ENCODE results near the gene MAGI2. TPM values are rescaled to one million over a fixed set of nuclear protein-coding genes. Genes with fewer than 3 reads are reported as not detected.

Gene MAGI2
- total RNA-seq, 2 experiments from 2014 or later, result 0.03 to 0.17 TPM

DNA sequence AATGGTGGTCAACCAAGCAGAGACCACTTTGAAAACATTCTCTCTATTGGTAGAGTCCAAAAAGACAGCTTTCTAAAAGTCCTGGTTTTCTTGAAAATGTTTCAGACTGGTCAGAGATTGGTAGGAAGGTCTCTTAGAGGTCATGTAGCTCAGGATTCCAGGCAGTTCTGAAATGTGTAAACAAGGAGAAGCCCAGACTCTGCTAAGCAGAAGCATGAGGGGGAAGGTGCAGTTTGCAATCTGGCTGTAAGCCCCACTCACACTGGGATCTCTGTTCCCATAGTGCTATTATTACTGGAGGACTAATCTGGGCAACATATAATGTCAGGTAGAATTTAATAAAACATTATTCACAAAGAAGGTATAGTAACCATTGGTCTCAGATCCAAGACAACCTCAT, 101.1 kb downstream of the MAGI2 start:
- Histone ChIP-seq H3K9me2 (ENCODE audit: insufficient read depth, low read length) (no peaks in the 10 kb centered on the region), H3K4me1 (ENCODE audit: insufficient read depth, low read length, poor library complexity, severe bottlenecking) (no peaks in the 10 kb centered on the region), H3K27ac (ENCODE audit: low read depth, low read length, poor library complexity, severe bottlenecking) (no peak overlapping the region), H3K36me3 (ENCODE audit: insufficient read depth, low read length) (no peaks in the 10 kb centered on the region), H3K9me3 (ENCODE audit: low read length) (no peaks in the 10 kb centered on the region), H3K4me3 (ENCODE audit: low read depth, low read length, poor library complexity, severe bottlenecking) (no peak overlapping the region), H3K4me2 (ENCODE audit: low read length) (no peak overlapping the region), H3K79me2 (ENCODE audit: insufficient read depth, low read depth, low read length) (no peaks in the 10 kb centered on the region), H2AFZ (ENCODE audit: low read length) (no peak overlapping the region), H4K20me1 (ENCODE audit: insufficient read depth, low read length) (no peaks in the 10 kb centered on the region)
- ChIA-PET CTCF (ENCODE audit: unreplicated experiment) (no interaction called here), POLR2A (interaction anchor here (1.1 kb wide), 1 partner anchor 31 kb away, joined by 5 read pairs; no protein-coding TSS in a partner anchor)
- intact Hi-C loops (cut with micrococcal nuclease; ENCODE audit: unreplicated experiment), result no loop called here
- TF ChIP-seq CTCF (conservative IDR thresholded peaks at IDR 0.05; ENCODE audit: low read length) (no peak), EZH2phosphoT487 (IDR thresholded peaks at IDR 0.05; ENCODE audit: borderline replicate concordance, low read depth, low read length) (no peak)
- no TSS peak for BruUV-seq (replicated peaks)
- DNase-seq (ENCODE audit: low spot score), result no peak

- H3K4me2 ChIP-seq (ENCODE audit: low read length), result no peak overlapping the region
- ChIA-PET POLR2A (interaction anchor here (0.6 to 0.7 kb wide), 2 partner anchors 81 to 1502 kb away, joined by 3 read pairs; no protein-coding TSS in a partner anchor), CTCF (ENCODE audit: unreplicated experiment) (no interaction called here)
- no peak overlapping the region for H3K4me3 ChIP-seq (ENCODE audit: low read depth, low read length, poor library complexity, severe bottlenecking)
- no peaks in the 10 kb centered on the region for H3K79me2 ChIP-seq (ENCODE audit: insufficient read depth, low read depth, low read length)
- no peaks in the 10 kb centered on the region for H4K20me1 ChIP-seq (ENCODE audit: insufficient read depth, low read length)
- BruUV-seq (replicated peaks), result no TSS peak
- no peaks in the 10 kb centered on the region for H3K4me1 ChIP-seq (ENCODE audit: insufficient read depth, low read length, poor library complexity, severe bottlenecking)
- DNase-seq (ENCODE audit: low spot score), result no peak
- no peaks in the 10 kb centered on the region for H3K9me2 ChIP-seq (ENCODE audit: insufficient read depth, low read length)
- no peak overlapping the region for H2AFZ ChIP-seq (ENCODE audit: low read length)
- no peaks in the 10 kb centered on the region for H3K36me3 ChIP-seq (ENCODE audit: insufficient read depth, low read length)
- intact Hi-C loops (cut with micrococcal nuclease; ENCODE audit: unreplicated experiment), result no loop called here
- no peak overlapping the region for H3K27ac ChIP-seq (ENCODE audit: low read depth, low read length, poor library complexity, severe bottlenecking)
- no peaks in the 10 kb centered on the region for H3K9me3 ChIP-seq (ENCODE audit: low read length)
- TF ChIP-seq CTCF (conservative IDR thresholded peaks at IDR 0.05; ENCODE audit: low read length) (no peak), EZH2phosphoT487 (IDR thresholded peaks at IDR 0.05; ENCODE audit: borderline replicate concordance, low read depth, low read length) (no peak)
Observed at GRCh38 chr7:79347351-79347750, 106.1 kb downstream of the MAGI2 start.

DNA sequence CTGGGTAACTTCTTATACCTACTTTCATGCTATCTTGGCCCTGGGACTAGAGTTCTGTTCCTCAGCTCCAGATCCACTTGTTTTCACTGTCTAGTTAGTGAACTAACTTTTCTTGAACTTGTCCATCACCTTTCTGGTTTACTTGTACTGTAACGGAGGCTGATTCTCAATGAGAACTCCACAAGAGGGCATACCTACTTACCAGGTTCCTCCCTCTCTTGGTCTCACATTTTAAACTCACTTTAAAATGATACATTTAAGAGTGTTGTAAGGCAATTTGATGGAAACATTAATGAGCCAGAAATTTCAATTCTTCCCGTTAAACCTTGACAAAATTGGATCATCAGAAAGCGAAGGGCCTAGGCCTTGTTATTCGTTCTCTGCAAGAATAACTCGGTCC, 111.6 kb downstream of the MAGI2 start:
- H3K79me2 ChIP-seq (ENCODE audit: insufficient read depth, low read depth, low read length), result no peaks in the 10 kb centered on the region
- no peaks in the 10 kb centered on the region for H3K4me1 ChIP-seq (ENCODE audit: insufficient read depth, low read length, poor library complexity, severe bottlenecking)
- intact Hi-C loops (cut with micrococcal nuclease; ENCODE audit: unreplicated experiment), result no loop called here
- no peak for DNase-seq (ENCODE audit: low spot score)
- H3K4me3 ChIP-seq (ENCODE audit: low read depth, low read length, poor library complexity, severe bottlenecking), result no peak overlapping the region
- no peak overlapping the region for H2AFZ ChIP-seq (ENCODE audit: low read length)
- no peak overlapping the region for H3K27ac ChIP-seq (ENCODE audit: low read depth, low read length, poor library complexity, severe bottlenecking)
- ChIA-PET POLR2A (interaction anchor here (0.7 kb wide), 1 partner anchor 92 kb away, joined by 3 read pairs; no protein-coding TSS in a partner anchor), CTCF (ENCODE audit: unreplicated experiment) (no interaction called here)
- no peaks in the 10 kb centered on the region for H3K9me3 ChIP-seq (ENCODE audit: low read length)
- H3K4me2 ChIP-seq (ENCODE audit: low read length), result no peak overlapping the region
- no peaks in the 10 kb centered on the region for H3K9me2 ChIP-seq (ENCODE audit: insufficient read depth, low read length)
- H4K20me1 ChIP-seq (ENCODE audit: insufficient read depth, low read length), result no peaks in the 10 kb centered on the region
- no peaks in the 10 kb centered on the region for H3K36me3 ChIP-seq (ENCODE audit: insufficient read depth, low read length)
- no peak for TF ChIP-seq CTCF (conservative IDR thresholded peaks at IDR 0.05; ENCODE audit: low read length)
- no peak for TF ChIP-seq EZH2phosphoT487 (IDR thresholded peaks at IDR 0.05; ENCODE audit: borderline replicate concordance, low read depth, low read length)
- no TSS peak for BruUV-seq (replicated peaks)
